Activated T-helper 17 cell treated with anti-CD3 and anti-CD28 coated beads, Interleukin-2, amount 50 U/mL, for 72 hours (primary cell): ENCODE measurements around the gene PMM2. TPM values are rescaled to one million over a fixed set of nuclear protein-coding genes. Genes with fewer than 3 reads are reported as not detected.
"Not testable (repeated sequence)": the region's sequence is repeated elsewhere in the genome, so short reads cannot be mapped to it uniquely, and the experiment has no call there.

Experiments used
- ATAC-seq: fragments of 150-1000 bp; cut with Tn5 transposase; replicated peaks from 2 replicates; pipeline ENCODE4 v1.10.0; 2021; ENCODE audit warnings: mild to moderate bottlenecking, moderate library complexity
- H3K27ac Mint-ChIP-seq: one replicate; pipeline ENCODE4 v1.8.0; 2022; ENCODE audit warnings: mixed read lengths
- H3K27me3 Mint-ChIP-seq: one replicate; pipeline ENCODE4 v1.8.0; 2022; ENCODE audit warnings: mixed read lengths
- H3K36me3 Mint-ChIP-seq: one replicate; pipeline ENCODE4 v1.8.0; 2022; ENCODE audit warnings: low read depth, mild to moderate bottlenecking, mixed read lengths
- H3K4me1 Mint-ChIP-seq: one replicate; pipeline ENCODE4 v1.8.0; 2022; ENCODE audit warnings: mixed read lengths
- H3K4me3 Mint-ChIP-seq: one replicate; pipeline ENCODE4 v1.8.0; 2022; ENCODE audit warnings: mild to moderate bottlenecking, mixed read lengths
- H3K9me3 Mint-ChIP-seq: one replicate; pipeline ENCODE4 v1.8.0; 2022; ENCODE audit warnings: mixed read lengths
- total RNA-seq, 2 donors: library from RNA; stranded (reverse); gene quantifications; one replicate each; pipeline ENCODE4 v1.2.3, GENCODE V29; 2022

The PMM2 gene
- total RNA-seq, 2 donors from 2014 or later = 33.0 to 59.1 TPM

DNA sequence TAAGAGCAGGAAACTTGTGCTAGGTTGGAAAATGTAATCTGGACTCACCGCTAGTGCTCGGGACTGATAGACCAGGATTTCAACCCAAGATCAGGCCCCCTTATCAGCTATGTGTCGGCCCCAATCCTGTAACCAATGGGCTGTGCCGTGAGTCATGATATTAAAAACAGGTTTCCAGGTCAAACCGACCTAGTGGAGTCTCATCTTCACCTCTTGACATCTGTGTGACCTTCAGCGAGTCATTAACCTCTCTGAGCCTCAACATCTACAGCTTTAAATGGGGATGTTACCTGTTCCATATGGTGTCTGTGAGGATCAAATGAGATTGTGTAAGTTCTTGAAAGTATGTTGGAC lies 512 bp downstream of the PMM2 start:
- H3K36me3 Mint-ChIP-seq = peaks cover 62% of the 10 kb centered on the region
- ATAC-seq = peak; percentile 53
- H3K9me3 Mint-ChIP-seq = no peaks in the 10 kb centered on the region
- peak overlapping the region; percentile 92 for H3K27ac Mint-ChIP-seq
- H3K4me1 Mint-ChIP-seq = peaks cover 26% of the 10 kb centered on the region
- no peaks in the 10 kb centered on the region for H3K27me3 Mint-ChIP-seq
- peak overlapping the region; percentile 91 for H3K4me3 Mint-ChIP-seq

DNA sequence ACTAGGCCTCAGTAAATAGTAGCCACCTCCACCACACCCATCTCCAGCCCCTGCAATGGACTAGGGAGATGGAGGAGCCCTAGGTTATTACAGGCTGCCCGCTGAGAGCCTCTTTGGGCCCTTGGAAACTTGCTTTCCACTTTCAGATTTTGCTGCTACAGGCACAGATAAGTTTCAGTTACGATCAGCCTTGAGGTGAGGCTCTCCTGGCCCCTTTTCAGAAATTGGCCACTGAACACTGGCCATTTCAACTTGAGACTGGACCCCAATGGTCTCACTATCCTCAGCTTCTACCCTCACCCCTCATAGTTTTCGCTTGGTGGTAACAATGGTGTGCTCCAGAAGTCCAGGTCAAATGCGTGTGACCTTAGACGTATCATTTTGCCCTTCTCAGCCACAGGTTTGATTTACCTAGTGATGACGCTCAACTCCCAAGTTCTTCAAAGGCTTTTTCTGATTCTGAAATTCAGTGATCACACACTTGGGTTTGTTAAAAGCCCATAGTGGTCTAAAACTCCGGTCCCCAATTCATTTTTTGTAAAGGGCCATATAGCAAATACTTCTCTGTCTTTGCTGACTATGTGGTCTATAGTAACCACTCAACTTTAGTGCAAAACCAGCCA lies 1.0 kb downstream of the PMM2 start:
- Mint-ChIP-seq H3K36me3 (peaks cover 67% of the 10 kb centered on the region), H3K27me3 (no peaks in the 10 kb centered on the region), H3K27ac (peak overlapping the region; percentile 92), H3K4me1 (peaks cover 28% of the 10 kb centered on the region), H3K9me3 (no peaks in the 10 kb centered on the region), H3K4me3 (peak overlapping the region; percentile 91)
- no peak for ATAC-seq

DNA sequence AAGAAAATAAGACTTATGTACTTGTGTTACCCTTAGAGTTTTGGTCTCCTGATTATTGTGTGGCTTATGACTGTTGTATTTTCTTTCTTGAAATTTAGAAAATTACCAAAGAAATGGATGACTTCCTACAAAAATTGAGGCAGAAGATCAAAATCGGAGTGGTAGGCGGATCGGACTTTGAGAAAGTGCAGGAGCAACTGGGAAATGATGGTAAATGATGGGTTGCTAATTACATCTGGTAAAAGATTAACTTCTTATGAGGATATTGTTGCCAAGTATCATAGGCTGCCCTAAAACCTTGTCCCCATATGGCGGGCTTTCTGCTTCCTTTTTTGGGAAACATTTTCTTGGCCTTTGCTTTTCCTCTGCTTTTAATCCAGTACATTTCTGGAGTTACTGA lies 4.1 kb downstream of the PMM2 start:
- no peak overlapping the region for H3K27ac Mint-ChIP-seq
- H3K4me3 Mint-ChIP-seq = no peak overlapping the region
- H3K27me3 Mint-ChIP-seq = no peaks in the 10 kb centered on the region
- no peaks in the 10 kb centered on the region for H3K9me3 Mint-ChIP-seq
- peaks cover 15% of the 10 kb centered on the region for H3K4me1 Mint-ChIP-seq
- no peak for ATAC-seq
- peaks cover 87% of the 10 kb centered on the region for H3K36me3 Mint-ChIP-seq

DNA sequence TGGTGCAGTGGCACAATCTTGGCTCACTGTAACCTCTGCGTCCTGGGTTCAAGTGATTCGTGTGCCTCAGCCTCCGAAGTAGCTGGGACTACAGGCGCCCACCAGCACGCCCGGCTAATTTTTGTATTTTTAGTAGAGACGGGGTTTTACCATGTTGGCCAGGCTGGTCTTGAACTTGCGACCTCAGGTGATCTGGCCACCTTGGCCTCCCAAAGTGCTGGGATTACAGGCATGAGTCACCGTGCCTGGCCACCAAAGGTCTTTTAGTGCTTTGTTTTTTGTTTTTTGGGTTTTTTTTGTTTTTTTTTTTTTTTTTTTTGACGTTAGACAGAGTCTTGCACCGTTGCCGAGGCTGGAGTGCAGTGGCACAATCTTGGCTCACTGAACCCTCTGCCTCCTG lies 6.1 kb downstream of the PMM2 start:
- H3K36me3 Mint-ChIP-seq = peaks cover 99% of the 10 kb centered on the region
- not testable (repeated sequence) for H3K27ac Mint-ChIP-seq, H3K4me3 Mint-ChIP-seq, H3K9me3 Mint-ChIP-seq, H3K27me3 Mint-ChIP-seq, ATAC-seq
- peaks cover 12% of the 10 kb centered on the region for H3K4me1 Mint-ChIP-seq

DNA sequence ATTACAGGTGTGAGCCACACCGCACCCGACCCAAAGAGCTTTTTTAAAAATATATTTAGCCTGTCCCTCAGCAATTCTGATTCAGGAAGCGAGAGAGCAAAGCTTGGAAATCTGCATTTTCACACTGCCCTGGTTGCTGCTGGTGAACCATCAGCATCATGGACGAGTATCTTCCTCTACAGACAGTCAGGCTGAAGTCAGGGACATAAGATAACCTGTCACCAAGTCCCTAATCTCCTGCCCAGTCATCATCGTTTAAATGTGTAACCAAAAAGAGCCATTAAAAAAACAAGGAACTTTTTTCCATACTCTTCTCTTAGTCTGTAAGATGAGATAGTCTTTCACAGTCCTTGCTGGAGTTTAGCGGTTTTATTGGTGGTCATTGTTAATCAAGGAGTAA lies 6.7 kb downstream of the PMM2 start:
- Mint-ChIP-seq H3K9me3 (no peaks in the 10 kb centered on the region), H3K4me3 (no peak overlapping the region), H3K27ac (no peak overlapping the region), H3K36me3 (peaks cover 99% of the 10 kb centered on the region), H3K4me1 (peaks cover 6% of the 10 kb centered on the region), H3K27me3 (no peaks in the 10 kb centered on the region)
- ATAC-seq = no peak

DNA sequence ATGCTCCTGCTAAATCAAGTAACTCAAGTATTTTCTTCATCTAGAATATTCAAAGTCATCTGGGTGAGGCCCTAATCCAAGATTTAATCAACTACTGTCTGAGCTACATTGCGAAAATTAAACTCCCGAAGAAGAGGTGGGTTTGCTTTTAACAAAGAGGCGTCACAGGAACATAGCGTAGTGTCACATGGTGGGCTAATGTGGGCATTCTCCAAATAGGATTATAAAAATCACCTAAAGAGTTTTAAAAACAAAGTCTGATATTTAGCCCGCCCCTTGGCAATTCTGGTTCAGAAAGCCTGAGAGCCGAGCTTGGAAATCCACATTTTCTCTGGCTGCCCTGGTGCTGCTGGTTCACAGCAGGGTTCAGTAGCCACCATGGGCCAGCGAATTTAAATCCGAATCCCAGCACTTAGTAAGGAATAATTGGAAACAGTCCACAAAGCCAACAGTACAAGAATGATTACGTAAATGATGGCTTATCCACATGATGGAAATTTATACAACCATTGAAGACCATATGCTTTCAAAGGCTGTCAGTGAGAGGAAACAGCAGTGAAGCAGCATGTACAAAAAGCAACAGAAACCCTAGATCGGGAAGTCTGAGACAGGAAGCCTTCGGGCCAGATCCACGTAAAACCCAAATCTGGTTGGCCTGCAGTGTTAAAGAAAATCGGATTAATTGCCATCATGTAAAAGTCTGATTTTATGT lies 8.8 kb downstream of the PMM2 start:
- Mint-ChIP-seq H3K4me1 (peaks cover 5% of the 10 kb centered on the region), H3K27me3 (no peaks in the 10 kb centered on the region), H3K4me3 (no peak overlapping the region), H3K36me3 (peaks cover 100% of the 10 kb centered on the region), H3K9me3 (no peaks in the 10 kb centered on the region), H3K27ac (no peak overlapping the region)
- no peak for ATAC-seq

- Mint-ChIP-seq H3K27me3 (no peaks in the 10 kb centered on the region), H3K9me3 (no peaks in the 10 kb centered on the region), H3K4me3 (no peak overlapping the region), H3K36me3 (peaks cover 100% of the 10 kb centered on the region), H3K4me1 (peaks cover 5% of the 10 kb centered on the region), H3K27ac (no peak overlapping the region)
- no peak for ATAC-seq
Measured at GRCh38 chr16:8807189-8807588, 9.6 kb downstream of the PMM2 start.

DNA sequence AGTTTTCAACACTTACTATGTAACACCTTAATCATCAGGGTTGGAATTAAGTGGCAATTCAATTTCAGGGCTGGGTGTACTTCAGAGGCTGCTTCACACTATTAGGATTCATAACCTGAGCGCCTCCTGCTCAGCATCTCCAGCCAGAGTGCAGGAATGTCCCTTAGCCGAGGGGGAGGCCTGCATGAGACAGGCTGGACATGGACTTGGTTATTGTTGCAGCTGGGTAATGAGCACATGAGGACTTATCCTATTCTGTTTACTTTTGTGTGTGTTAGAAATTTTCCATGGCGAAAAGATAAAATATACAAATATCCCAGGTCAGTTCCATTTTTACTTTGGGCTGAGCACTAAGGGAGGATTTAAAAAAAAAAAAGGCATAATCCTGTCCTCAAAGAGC lies 10.4 kb downstream of the PMM2 start:
- no peaks in the 10 kb centered on the region for H3K9me3 Mint-ChIP-seq
- no peak overlapping the region for H3K27ac Mint-ChIP-seq
- ATAC-seq = no peak
- H3K4me1 Mint-ChIP-seq = peaks cover 4% of the 10 kb centered on the region
- H3K36me3 Mint-ChIP-seq = peaks cover 100% of the 10 kb centered on the region
- no peaks in the 10 kb centered on the region for H3K27me3 Mint-ChIP-seq
- no peak overlapping the region for H3K4me3 Mint-ChIP-seq

DNA sequence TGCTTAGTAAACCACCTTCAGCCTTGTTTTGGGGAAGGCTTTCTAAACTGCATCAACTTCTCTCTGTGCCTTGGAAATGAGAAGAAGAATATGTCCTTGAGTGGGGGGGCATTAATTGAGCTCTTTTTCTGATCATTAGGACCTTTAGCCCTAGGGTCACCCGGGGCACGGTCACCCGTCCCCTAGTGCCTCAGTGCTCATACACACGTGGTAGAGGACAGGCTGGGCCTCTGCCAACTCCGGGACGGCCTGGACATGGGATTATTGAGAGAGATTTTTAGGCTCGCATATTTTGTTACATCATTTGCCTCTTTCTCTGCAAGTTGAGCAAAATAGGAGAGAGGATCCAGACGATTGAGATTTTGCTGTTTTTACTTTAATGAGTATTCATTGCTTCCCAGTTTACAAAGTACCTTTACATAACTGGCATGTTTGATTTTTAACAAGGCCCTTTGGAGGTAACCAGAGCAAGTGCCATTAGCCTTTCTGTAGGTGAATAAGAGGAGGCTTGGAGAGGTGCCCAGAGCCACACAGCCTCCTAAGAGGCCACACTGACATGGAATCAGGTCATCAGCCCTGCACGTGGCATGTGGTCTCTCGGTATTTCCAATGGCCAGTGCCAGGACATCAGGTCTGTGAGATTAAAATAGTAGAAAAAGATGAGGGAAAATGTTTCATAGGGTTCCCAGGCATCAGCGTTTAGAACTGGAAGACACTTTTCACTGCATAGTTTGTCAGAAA lies 11.1 kb downstream of the PMM2 start:
- Mint-ChIP-seq H3K4me1 (no peaks in the 10 kb centered on the region), H3K9me3 (no peaks in the 10 kb centered on the region), H3K27ac (no peak overlapping the region), H3K4me3 (no peak overlapping the region), H3K36me3 (peaks cover 100% of the 10 kb centered on the region), H3K27me3 (no peaks in the 10 kb centered on the region)
- ATAC-seq = no peak

GRCh38 chr16:8812162-8812843 lies 14.7 kb downstream of the PMM2 start:
- H3K4me3 Mint-ChIP-seq = no peak overlapping the region
- H3K27ac Mint-ChIP-seq = peak overlapping the region; percentile 62
- H3K4me1 Mint-ChIP-seq = peaks cover 14% of the 10 kb centered on the region
- no peaks in the 10 kb centered on the region for H3K9me3 Mint-ChIP-seq
- peaks cover 99% of the 10 kb centered on the region for H3K36me3 Mint-ChIP-seq
- no peak for ATAC-seq
- H3K27me3 Mint-ChIP-seq = no peaks in the 10 kb centered on the region

GRCh38 chr16:8814095-8814806 lies 16.6 kb downstream of the PMM2 start:
- Mint-ChIP-seq H3K4me3 (peak overlapping the region; percentile 17), H3K36me3 (peaks cover 99% of the 10 kb centered on the region), H3K27ac (peak overlapping the region; percentile 66), H3K9me3 (no peaks in the 10 kb centered on the region), H3K4me1 (peaks cover 14% of the 10 kb centered on the region), H3K27me3 (no peaks in the 10 kb centered on the region)
- peak; percentile 57 for ATAC-seq

- Mint-ChIP-seq H3K27me3 (no peaks in the 10 kb centered on the region), H3K4me3 (peak overlapping the region; percentile 5), H3K9me3 (no peaks in the 10 kb centered on the region), H3K4me1 (peaks cover 14% of the 10 kb centered on the region), H3K36me3 (peaks cover 99% of the 10 kb centered on the region), H3K27ac (peak overlapping the region; percentile 9)
- ATAC-seq = peak; percentile 71
Measured at GRCh38 chr16:8816967-8817655, 19.5 kb downstream of the PMM2 start.

DNA sequence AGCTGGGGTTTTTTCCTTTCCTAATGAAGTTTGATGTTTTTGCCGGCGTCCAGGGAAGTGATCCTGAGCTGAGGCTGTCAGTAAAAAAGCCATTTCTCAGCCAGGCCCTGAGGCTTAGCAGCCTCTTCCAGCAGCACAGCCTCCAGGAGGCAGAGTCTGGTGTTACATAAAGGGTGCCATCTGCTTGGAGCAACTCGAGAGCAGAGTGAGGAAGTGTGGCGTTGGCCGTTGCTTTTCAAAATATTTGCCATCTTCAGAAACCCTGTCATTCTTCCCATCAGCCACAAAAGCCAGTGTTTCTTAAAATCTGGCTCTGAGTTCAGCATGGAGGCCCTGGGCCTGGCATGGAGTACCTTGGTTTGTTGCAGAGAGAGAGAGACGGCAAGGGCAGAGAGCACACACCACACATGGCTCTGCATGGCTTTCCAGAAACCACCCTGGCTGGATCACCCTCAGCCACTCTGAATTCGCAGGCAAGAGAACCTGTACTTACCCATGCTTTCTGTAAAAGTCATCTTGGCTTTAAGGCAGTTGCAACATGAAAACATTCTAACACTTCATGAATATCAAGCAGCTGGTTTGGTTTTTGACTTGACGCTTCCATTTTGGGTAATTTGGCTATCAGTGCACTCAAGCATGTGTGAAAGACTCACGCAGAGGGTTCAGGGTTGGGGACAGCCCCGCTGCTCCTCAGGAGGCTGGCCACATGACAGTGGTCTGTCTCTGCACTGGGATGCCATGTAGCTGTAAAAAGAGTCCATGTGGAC lies 21.0 kb downstream of the PMM2 start:
- H3K36me3 Mint-ChIP-seq = peaks cover 99% of the 10 kb centered on the region
- no peaks in the 10 kb centered on the region for H3K9me3 Mint-ChIP-seq
- H3K4me3 Mint-ChIP-seq = no peak overlapping the region
- no peak overlapping the region for H3K27ac Mint-ChIP-seq
- peaks cover 19% of the 10 kb centered on the region for H3K4me1 Mint-ChIP-seq
- H3K27me3 Mint-ChIP-seq = no peaks in the 10 kb centered on the region
- ATAC-seq = no peak
